Stimulated activated CD4-positive, alpha-beta T cell treated with anti-CD3 and anti-CD28 coated beads, Interleukin-4, amount 100 ng/mL, for 1 hour (primary cell): ENCODE results near the gene ZNF469.

Source experiments
- DNase-seq: peaks from one replicate; pipeline ENCODE4 v3.0.0-alpha.2; 2020

The ZNF469 gene

DNA sequence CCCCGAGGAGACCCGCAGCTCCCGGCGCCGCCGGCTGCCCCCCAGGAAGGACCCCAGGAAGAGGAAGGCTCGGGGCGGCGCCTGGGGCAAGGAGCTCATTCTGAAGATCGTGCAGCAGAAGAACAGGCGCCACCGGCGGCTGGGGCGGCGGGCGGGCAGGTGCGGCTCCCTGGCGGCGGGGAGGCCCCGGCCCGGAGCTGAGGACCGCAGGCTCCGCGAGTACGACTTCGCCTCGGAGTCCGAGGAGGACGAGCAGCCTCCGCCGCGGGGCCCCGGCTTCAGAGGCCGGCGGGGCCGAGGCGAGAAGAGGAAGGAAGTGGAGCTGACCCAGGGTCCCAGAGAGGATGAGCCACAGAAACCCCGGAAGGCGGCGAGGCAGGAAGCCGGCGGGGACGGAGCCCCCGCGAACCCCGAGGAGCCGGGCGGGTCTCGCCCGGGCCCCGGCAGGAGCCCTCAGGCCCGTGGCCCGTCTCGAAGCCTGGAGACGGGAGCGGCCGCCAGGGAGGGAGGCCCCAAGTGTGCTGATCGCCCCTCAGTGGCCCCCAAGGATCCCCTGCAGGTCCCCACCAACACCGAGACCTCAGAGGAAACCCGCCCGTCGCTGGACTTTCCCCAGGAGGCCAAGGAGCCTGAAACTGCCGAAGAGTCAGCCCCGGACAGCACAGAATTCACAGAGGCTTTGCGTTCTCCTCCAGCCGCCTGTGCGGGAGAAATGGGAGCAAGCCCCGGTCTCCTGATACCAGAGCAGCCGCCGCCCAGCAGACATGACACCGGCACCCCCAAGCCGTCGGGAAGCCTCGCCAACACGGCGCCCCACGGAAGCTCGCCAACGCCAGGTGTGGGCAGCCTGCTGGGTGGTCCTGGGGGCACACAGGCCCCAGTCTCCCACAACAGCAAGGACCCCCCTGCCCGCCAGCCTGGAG lies 48.0 kb downstream of the ZNF469 start:
- DNase-seq = peak; percentile 54

- no peak for DNase-seq
Measured at GRCh38 chr16:88431651-88432050, 48.9 kb downstream of the ZNF469 start.

- DNase-seq = no peak
Measured at GRCh38 chr16:88432174-88432573, 49.4 kb downstream of the ZNF469 start.
